Spleen (tissue), 11 donors: Measurements from ENCODE around the gene DDX24. TPM values are rescaled to one million over a fixed set of nuclear protein-coding genes. Genes with fewer than 3 reads are reported as not detected.

ENCODE experiments used
- DNase-seq: peaks from one replicate; pipeline ENCODE4 v3.0.0-alpha.2; 2020
- H3K27ac ChIP-seq, 8 donors: fragments of 200-600 bp; sonication (generic) in 7 of 8; 1 replicate in 4 of 8; 2 replicates in 4 of 8; pipeline versions ENCODE4 v1.5.0 to v1.8.0; 2016 to 2021; ENCODE audit warnings: inconsistent platforms in 4 of 8, mild to moderate bottlenecking in 4 of 8, moderate library complexity in 1 of 8
- H3K27me3 ChIP-seq, 7 donors: fragments of 200-600 bp; sonication (generic) in 6 of 7; replicated peaks in 1 of 7; 1 replicate in 4 of 7; 2 replicates in 3 of 7; pipeline versions ENCODE4 v1.5.0 to v1.8.0; 2016 to 2021; ENCODE audit warnings: inconsistent platforms in 3 of 7, mild to moderate bottlenecking in 1 of 7
- H3K36me3 ChIP-seq, 6 donors: fragments of 200-600 bp; sonication (generic) in 5 of 6; 1 replicate in 4 of 6; 2 replicates in 2 of 6; pipeline versions ENCODE4 v1.5.0 to v1.8.0; 2016 to 2021; ENCODE audit warnings: inconsistent platforms in 2 of 6
- H3K4me1 ChIP-seq, 6 donors: fragments of 200-600 bp; sonication (generic) in 5 of 6; 1 replicate in 3 of 6; 2 replicates in 3 of 6; pipeline versions ENCODE4 v1.5.0 to v1.8.0; 2016 to 2021; ENCODE audit warnings: inconsistent platforms in 3 of 6
- H3K4me3 ChIP-seq, 8 donors: fragments of 200-600 bp; sonication (generic) in 7 of 8; 1 replicate in 4 of 8; 2 replicates in 4 of 8; pipeline versions ENCODE4 v1.5.0 to v1.8.0; 2016 to 2021; ENCODE audit warnings: inconsistent platforms in 4 of 8, mild to moderate bottlenecking in 4 of 8, moderate library complexity in 2 of 8
- H3K9me3 ChIP-seq, 8 donors: fragments of 200-600 bp; sonication (generic) in 7 of 8; 1 replicate in 4 of 8; 2 replicates in 4 of 8; pipeline versions ENCODE4 v1.5.0 to v1.8.0; 2016 to 2021; ENCODE audit warnings: inconsistent platforms in 4 of 8
- CTCF ChIP-seq, 11 experiments: fragments of 200-600 bp in 7 of 11; fragments of 450-650 bp in 4 of 11; sonication (generic) in 4 of 11; IDR thresholded peaks in 8 of 11; conservative IDR thresholded peaks in 3 of 11; 1 replicate in 7 of 11; 2 replicates in 4 of 11; pipeline versions ENCODE4 v1.4.0 to v1.8.0; 2016 to 2021; ENCODE audit warnings: antibody characterized with exemption in 11 of 11, inconsistent platforms in 4 of 11, mild to moderate bottlenecking in 1 of 11
- POLR2A ChIP-seq, 3 donors: fragments of 450-650 bp; IDR thresholded peaks; one replicate each; pipeline ENCODE4 v1.5.1; 2017; ENCODE audit warnings: antibody characterized with exemption in 3 of 3, mild to moderate bottlenecking in 1 of 3
- POLR2AphosphoS5 ChIP-seq, 3 donors: sonication (generic); formaldehyde crosslinking; IDR thresholded peaks; one replicate each; pipeline ENCODE4 v1.5.1; 2017; ENCODE audit warnings: antibody characterized with exemption in 3 of 3
- WGBS, 5 donors: extraction: QIAGEN DNeasy Blood & Tissue Kit in 3 of 5; methylation state at CpG; one replicate each; pipeline versions ENCODE4 v1.1.5 to v1.1.7; 2013 to 2018; 5-methylcytosine and 5-hydroxymethylcytosine counted together
- intact Hi-C: fragments of 100-400 bp; cut with DNase I; formaldehyde crosslinking; loops from one replicate; pipeline ENCODE4 v1.15.0; 2023; ENCODE audit warnings: low total_unique reads
- polyA plus RNA-seq, 3 donors: library from polyadenylated mRNA; stranded (reverse); fragments of 200-250 nt; gene quantifications; one replicate each; pipeline ENCODE4 v1.2.1, GENCODE V29; 2013
- total RNA-seq, 7 donors: library from RNA; depleted of rRNA in 3 of 7; stranded (reverse); fragments of >200 nt in 3 of 7; fragmentation: NEBNext Ultra II Directional in 4 of 7; extraction: Animal tissue kit (Norgen Biotek cat#: 25700) in 4 of 7; gene quantifications; one replicate each; pipeline versions ENCODE4 v1.1.0 to v1.2.1, GENCODE V29; 2016 to 2021
- donor health status: healthy with polysubstance abuse.
- donor health status: DM: no; HTN: no; CAD: no; lungs with moderate emphysema.
- donor health status: DM: no; HTN: no; CAD: no.
- donor health status: Bipolar disorder and iron deficiency.
- donor health status: healthy.
- donor health status: DM: no; HTN: no; CAD: no.
- donor health status: DM: yes; HTN: yes; CAD: no.

The DDX24 gene
- total and polyA plus RNA-seq, 10 donors = 70.8 to 251 (median 171) TPM

- H3K4me1 ChIP-seq = no peaks in the 10 kb centered on the region
- H3K27me3 ChIP-seq = no peaks in the 10 kb centered on the region
- H3K27ac ChIP-seq = no peak overlapping the region
- 64 to 93% (median 78%) methylated on average over 3 of the region's 3 CpGs for WGBS, 5 donors
- intact Hi-C loops = no loop called here
- H3K4me3 ChIP-seq = no peak overlapping the region
- H3K36me3 ChIP-seq = peaks cover 0 to 12% (median 0%) of the 10 kb centered on the region in 6 donors
- peaks cover 0 to 38% (median 23%) of the 10 kb centered on the region in 8 donors for H3K9me3 ChIP-seq
- no peak for DNase-seq
- TF ChIP-seq POLR2AphosphoS5 (IDR thresholded peaks at IDR 0.05) (no peak), CTCF (IDR thresholded peaks at IDR 0.05 in 8 of 11, conservative IDR thresholded peaks at IDR 0.05 in 3 of 11) (no peak), POLR2A (IDR thresholded peaks at IDR 0.05) (no peak)
These were observed 41.4 kb upstream of the DDX24 start for GRCh38 chr14:94122438-94122837.

GRCh38 chr14:94121485-94121884, 40.5 kb upstream of the DDX24 start:
- DNase-seq = no peak
- 57 to 79% (median 66%) methylated on average over 3 of the region's 3 CpGs for WGBS, 5 donors
- TF ChIP-seq POLR2A (IDR thresholded peaks at IDR 0.05) (no peak), POLR2AphosphoS5 (IDR thresholded peaks at IDR 0.05) (no peak), CTCF (IDR thresholded peaks at IDR 0.05 in 8 of 11, conservative IDR thresholded peaks at IDR 0.05 in 3 of 11) (no peak)
- H3K27me3 ChIP-seq = peaks cover 0 to 4% (median 0%) of the 10 kb centered on the region in 7 donors
- intact Hi-C loops = no loop called here
- H3K4me3 ChIP-seq = no peak overlapping the region
- H3K4me1 ChIP-seq = peaks cover 0 to 4% (median 0%) of the 10 kb centered on the region in 6 donors
- H3K9me3 ChIP-seq = peaks cover 0 to 38% (median 23%) of the 10 kb centered on the region in 8 donors
- H3K27ac ChIP-seq = no peak overlapping the region
- peaks cover 0 to 8% (median 0%) of the 10 kb centered on the region in 6 donors for H3K36me3 ChIP-seq

DNA sequence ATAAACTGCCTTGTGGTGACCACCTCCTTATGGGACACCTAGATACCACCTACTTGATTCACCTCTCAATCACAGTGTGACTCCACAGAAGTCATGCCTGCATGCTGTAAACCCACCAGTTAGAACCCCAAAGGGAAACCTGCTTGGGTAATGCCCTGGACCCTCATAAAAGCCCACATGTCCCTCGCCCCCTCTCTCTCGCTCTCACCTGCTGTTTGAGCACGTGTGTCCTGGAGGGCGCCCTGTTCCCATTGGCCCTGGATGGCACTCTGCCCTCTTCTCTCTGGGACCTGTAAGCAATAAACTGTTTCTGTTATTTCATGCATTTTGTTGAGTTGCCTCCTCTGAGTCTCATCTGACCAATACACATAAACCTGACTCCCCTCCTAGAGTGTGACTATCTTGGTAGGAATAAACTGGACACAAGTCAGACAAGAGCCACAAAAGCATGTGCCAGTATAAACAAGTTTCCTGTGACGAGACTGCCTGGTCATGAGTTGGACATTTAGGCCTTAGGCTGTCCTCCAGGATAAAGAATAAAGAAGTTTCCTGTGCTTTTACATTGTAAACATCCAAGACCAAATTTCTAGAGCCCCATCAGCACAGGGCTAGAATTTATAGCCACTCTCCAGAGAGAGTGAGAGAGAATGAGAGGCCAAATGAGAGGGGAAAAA, 39.8 kb upstream of the DDX24 start:
- H3K4me3 ChIP-seq = no peak overlapping the region
- no peak for TF ChIP-seq POLR2AphosphoS5 (IDR thresholded peaks at IDR 0.05)
- TF ChIP-seq POLR2A (IDR thresholded peaks at IDR 0.05) = no peak
- TF ChIP-seq CTCF (IDR thresholded peaks at IDR 0.05 in 8 of 11, conservative IDR thresholded peaks at IDR 0.05 in 3 of 11) = no peak
- no peak for DNase-seq
- intact Hi-C loops = no loop called here
- no peak overlapping the region for H3K27ac ChIP-seq
- 84 to 88% (median 87%) methylated on average over 5 of the region's 5 CpGs for WGBS, 5 donors
- peaks cover 0 to 38% (median 23%) of the 10 kb centered on the region in 8 donors for H3K9me3 ChIP-seq
- H3K27me3 ChIP-seq = peaks cover 0 to 11% (median 0%) of the 10 kb centered on the region in 7 donors
- H3K36me3 ChIP-seq = peaks cover 0 to 13% (median 0%) of the 10 kb centered on the region in 6 donors
- peaks cover 0 to 9% (median 5%) of the 10 kb centered on the region in 6 donors for H3K4me1 ChIP-seq

DNA sequence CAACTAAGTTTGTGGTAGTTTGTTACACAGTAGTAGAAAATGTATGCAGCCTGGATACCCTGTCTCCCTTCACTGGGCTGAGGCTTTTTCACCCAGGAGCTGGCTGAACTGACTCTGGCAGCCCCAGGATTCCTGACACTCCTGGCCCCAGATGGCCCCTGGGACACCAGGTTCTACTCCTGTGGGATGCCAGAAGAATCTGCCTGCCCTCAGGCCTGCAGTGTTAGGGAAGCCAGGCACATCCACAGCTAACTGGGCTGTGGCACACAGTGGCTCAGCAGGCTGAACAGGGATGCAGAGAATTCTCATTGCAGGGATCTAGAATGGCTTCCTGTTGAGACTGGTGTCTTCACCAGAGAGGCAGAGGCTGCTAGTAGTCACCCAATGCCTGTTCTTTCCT, 38.1 kb upstream of the DDX24 start:
- TF ChIP-seq CTCF (IDR thresholded peaks at IDR 0.05 in 8 of 11, conservative IDR thresholded peaks at IDR 0.05 in 3 of 11) (no peak), POLR2A (IDR thresholded peaks at IDR 0.05) (no peak), POLR2AphosphoS5 (IDR thresholded peaks at IDR 0.05) (no peak)
- Histone ChIP-seq H3K4me1 (peaks cover 0 to 23% (median 13%) of the 10 kb centered on the region in 6 donors), H3K4me3 (no peak overlapping the region), H3K27ac (no peak overlapping the region), H3K36me3 (peaks cover 0 to 15% (median 0%) of the 10 kb centered on the region in 6 donors), H3K9me3 (peaks cover 0 to 38% (median 23%) of the 10 kb centered on the region in 8 donors), H3K27me3 (peaks cover 0 to 16% (median 0%) of the 10 kb centered on the region in 7 donors)
- no peak for DNase-seq
- intact Hi-C loops = no loop called here
